ENCODE data around the gene ILRUN. TPM values are rescaled to one million over a fixed set of nuclear protein-coding genes. Genes with fewer than 3 reads are reported as not detected.

ILRUN gene
- total RNA-seq, 1 donor from 2014 or later = 84.4 TPM

GRCh38 chr6:34696189-34696738 lies 303 bp downstream of the ILRUN start:
- Mint-ChIP-seq H3K9me3 (no peaks in the 10 kb centered on the region), H3K27ac (peak overlapping the region; percentile 99), H3K4me3 (peak overlapping the region; percentile 98), H3K4me1 (peaks cover 54% of the 10 kb centered on the region), H3K27me3 (no peaks in the 10 kb centered on the region), H3K36me3 (ENCODE audit: low read depth) (peaks cover 16% of the 10 kb centered on the region)
- intact Hi-C loops (cut with micrococcal nuclease) = loop anchor here (1.0 to 5.0 kb wide), 5 partner anchors 39 to 169 kb away; partner anchors contain the start of gene SNRPC
- TF ChIP-seq CTCF (IDR thresholded peaks at IDR 0.05) = no peak
- no peak for DNase-seq
- ChIA-PET CTCF (interaction anchor here (0.9 to 1.6 kb wide), 3 partner anchors 22 to 58 kb away, joined by 3 to 4 read pairs (median 4); no protein-coding TSS in a partner anchor), POLR2A (interaction anchor here (0.6 to 2.9 kb wide), 22 partner anchors 15 to 1234 kb away, joined by 3 to 32 read pairs (median 5); partner anchors contain the start of genes HMGA1 and SNRPC)
- peak; percentile 6 for ATAC-seq (ENCODE audit: low read depth)

GRCh38 chr6:34695729-34696188 lies 808 bp downstream of the ILRUN start:
- peak overlapping the region; percentile 99 for H3K27ac Mint-ChIP-seq
- ChIA-PET POLR2A (interaction anchor here (0.6 to 2.9 kb wide), 16 partner anchors 15 to 472 kb away, joined by 3 to 32 read pairs (median 6); partner anchors contain the start of genes HMGA1 and SNRPC), CTCF (interaction anchor here (0.9 to 1.6 kb wide), 3 partner anchors 22 to 59 kb away, joined by 3 to 4 read pairs (median 4); no protein-coding TSS in a partner anchor)
- H3K9me3 Mint-ChIP-seq = no peaks in the 10 kb centered on the region
- H3K4me3 Mint-ChIP-seq = peak overlapping the region; percentile 98
- H3K27me3 Mint-ChIP-seq = no peaks in the 10 kb centered on the region
- H3K4me1 Mint-ChIP-seq = peaks cover 57% of the 10 kb centered on the region
- peaks cover 16% of the 10 kb centered on the region for H3K36me3 Mint-ChIP-seq (ENCODE audit: low read depth)
- no peak for TF ChIP-seq CTCF (IDR thresholded peaks at IDR 0.05)
- ATAC-seq (ENCODE audit: low read depth) (no peak), DNase-seq (no peak)
- intact Hi-C loops (cut with micrococcal nuclease) = loop anchor here (1.0 to 5.0 kb wide), 6 partner anchors 14 to 169 kb away; partner anchors contain the start of gene SNRPC

GRCh38 chr6:34692280-34692679 lies 4.3 kb downstream of the ILRUN start:
- Mint-ChIP-seq H3K27me3 (no peaks in the 10 kb centered on the region), H3K4me3 (no peak overlapping the region), H3K36me3 (ENCODE audit: low read depth) (peaks cover 31% of the 10 kb centered on the region), H3K4me1 (peaks cover 69% of the 10 kb centered on the region), H3K27ac (peak overlapping the region; percentile 18), H3K9me3 (no peaks in the 10 kb centered on the region)
- ChIA-PET POLR2A (no interaction called here), CTCF (no interaction called here)
- ATAC-seq (ENCODE audit: low read depth) = no peak
- no peak for TF ChIP-seq CTCF (IDR thresholded peaks at IDR 0.05)
- no peak for DNase-seq
- intact Hi-C loops (cut with micrococcal nuclease) = no loop called here

GRCh38 chr6:34689742-34690141 lies 6.8 kb downstream of the ILRUN start:
- Mint-ChIP-seq H3K36me3 (ENCODE audit: low read depth) (peaks cover 28% of the 10 kb centered on the region), H3K27ac (no peak overlapping the region), H3K9me3 (no peaks in the 10 kb centered on the region), H3K27me3 (no peaks in the 10 kb centered on the region), H3K4me1 (peaks cover 65% of the 10 kb centered on the region), H3K4me3 (no peak overlapping the region)
- no peak for DNase-seq
- intact Hi-C loops (cut with micrococcal nuclease) = no loop called here
- ChIA-PET CTCF (no interaction called here), POLR2A (no interaction called here)
- ATAC-seq (ENCODE audit: low read depth) = no peak
- TF ChIP-seq CTCF (IDR thresholded peaks at IDR 0.05) = no peak

GRCh38 chr6:34688956-34689355 lies 7.6 kb downstream of the ILRUN start:
- Mint-ChIP-seq H3K4me1 (peaks cover 64% of the 10 kb centered on the region), H3K4me3 (no peak overlapping the region), H3K36me3 (ENCODE audit: low read depth) (peaks cover 26% of the 10 kb centered on the region), H3K9me3 (no peaks in the 10 kb centered on the region), H3K27me3 (no peaks in the 10 kb centered on the region), H3K27ac (no peak overlapping the region)
- DNase-seq (no peak), ATAC-seq (ENCODE audit: low read depth) (no peak)
- ChIA-PET POLR2A (no interaction called here), CTCF (no interaction called here)
- intact Hi-C loops (cut with micrococcal nuclease) = no loop called here
- no peak for TF ChIP-seq CTCF (IDR thresholded peaks at IDR 0.05)

Measured in activated B cell treated with CpG ODN at 0.5 μM for 24 hours (primary cell).